IMR-90 (cell line): ENCODE measurements around the gene GGNBP2.

Experiments used
- BHLHE40 ChIP-seq: fragments of 150-350 bp; IDR thresholded peaks from 2 replicates; pipeline ENCODE4 v1.6.1; 2016; ENCODE audit warnings: mild to moderate bottlenecking, low read depth, low read length
- MAFK ChIP-seq: IDR thresholded peaks from 2 replicates; pipeline ENCODE4 v1.6.1; 2012; ENCODE audit warnings: low read depth, low read length, improper control_type of control experiment
- MAZ ChIP-seq: IDR thresholded peaks from 2 replicates; pipeline ENCODE4 v1.6.1; 2012; ENCODE audit warnings: low read depth, mild to moderate bottlenecking, low read length, improper control_type of control experiment, moderate library complexity, borderline replicate concordance
- MXI1 ChIP-seq: IDR thresholded peaks from 2 replicates; pipeline ENCODE4 v1.6.1; 2012; ENCODE audit warnings: low read depth, mild to moderate bottlenecking, low read length, moderate library complexity, borderline replicate concordance
- NFE2L2 ChIP-seq: fragments of 150-350 bp; IDR thresholded peaks from 2 replicates; pipeline ENCODE4 v1.6.1; 2016; ENCODE audit warnings: low read depth, mild to moderate bottlenecking, low read length
- POLR2A ChIP-seq: IDR thresholded peaks from 2 replicates; pipeline ENCODE4 v1.6.1; 2012; ENCODE audit warnings: mild to moderate bottlenecking, low read depth, low read length
- RCOR1 ChIP-seq: IDR thresholded peaks from 2 replicates; pipeline ENCODE4 v1.6.1; 2012; ENCODE audit warnings: mild to moderate bottlenecking, low read length, improper control_type of control experiment; ENCODE audit not compliant: insufficient replicate concordance
- RFX5 ChIP-seq: IDR thresholded peaks from 2 replicates; pipeline ENCODE4 v1.8.0; 2012; ENCODE audit warnings: low read depth, mild to moderate bottlenecking, low read length, moderate library complexity
- SMC3 ChIP-seq: fragments of 150-350 bp; IDR thresholded peaks from 2 replicates; pipeline ENCODE4 v1.6.1; 2016; ENCODE audit warnings: low read depth, mild to moderate bottlenecking, antibody characterized with exemption, low read length, moderate library complexity
- TF ChIP-seq, protein P1 (sequence below): conservative IDR thresholded peaks from 2 replicates; pipeline ENCODE4 v1.5.1; 2012; ENCODE audit warnings: mild to moderate bottlenecking, low read depth, low read length, improper control_type of control experiment
- TF ChIP-seq, protein P2 (sequence below): fragments of 150-350 bp; IDR thresholded peaks from 2 replicates; pipeline ENCODE4 v1.6.1; 2016; ENCODE audit warnings: low read depth, mild to moderate bottlenecking, low read length, moderate library complexity, borderline replicate concordance
- TF ChIP-seq, protein P3 (sequence below): fragments of 150-350 bp; IDR thresholded peaks from 2 replicates; pipeline ENCODE4 v1.6.1; 2017; ENCODE audit warnings: mild to moderate bottlenecking, antibody characterized with exemption, low read length, low read depth

DNA sequence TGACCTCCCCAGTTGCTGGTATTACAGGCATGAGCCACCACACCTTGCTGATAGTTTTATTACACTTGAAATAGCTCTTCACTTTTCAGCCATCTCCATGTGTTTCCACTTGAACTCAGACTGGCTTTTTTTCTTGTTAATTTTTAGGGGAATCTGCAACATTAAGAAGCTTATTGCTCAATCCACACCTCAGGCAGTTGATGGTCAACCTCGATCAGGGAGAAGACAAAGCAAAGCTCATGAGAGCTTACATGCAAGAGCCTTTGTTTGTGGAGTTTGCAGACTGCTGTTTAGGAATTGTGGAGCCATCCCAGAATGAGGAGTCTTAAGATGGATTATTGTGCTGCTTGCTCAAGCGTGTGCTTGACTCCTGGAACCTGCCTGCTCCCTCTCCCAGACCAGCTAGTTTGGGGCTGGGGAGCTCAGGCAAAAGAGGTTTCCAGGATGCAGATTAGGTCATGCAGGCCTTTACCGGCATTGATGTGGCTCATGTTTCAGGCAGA is 49.6 kb upstream of the GGNBP2 start:
- TF ChIP-seq, protein P1, sequence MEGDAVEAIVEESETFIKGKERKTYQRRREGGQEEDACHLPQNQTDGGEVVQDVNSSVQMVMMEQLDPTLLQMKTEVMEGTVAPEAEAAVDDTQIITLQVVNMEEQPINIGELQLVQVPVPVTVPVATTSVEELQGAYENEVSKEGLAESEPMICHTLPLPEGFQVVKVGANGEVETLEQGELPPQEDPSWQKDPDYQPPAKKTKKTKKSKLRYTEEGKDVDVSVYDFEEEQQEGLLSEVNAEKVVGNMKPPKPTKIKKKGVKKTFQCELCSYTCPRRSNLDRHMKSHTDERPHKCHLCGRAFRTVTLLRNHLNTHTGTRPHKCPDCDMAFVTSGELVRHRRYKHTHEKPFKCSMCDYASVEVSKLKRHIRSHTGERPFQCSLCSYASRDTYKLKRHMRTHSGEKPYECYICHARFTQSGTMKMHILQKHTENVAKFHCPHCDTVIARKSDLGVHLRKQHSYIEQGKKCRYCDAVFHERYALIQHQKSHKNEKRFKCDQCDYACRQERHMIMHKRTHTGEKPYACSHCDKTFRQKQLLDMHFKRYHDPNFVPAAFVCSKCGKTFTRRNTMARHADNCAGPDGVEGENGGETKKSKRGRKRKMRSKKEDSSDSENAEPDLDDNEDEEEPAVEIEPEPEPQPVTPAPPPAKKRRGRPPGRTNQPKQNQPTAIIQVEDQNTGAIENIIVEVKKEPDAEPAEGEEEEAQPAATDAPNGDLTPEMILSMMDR = no peak
- TF ChIP-seq POLR2A (no peak), RCOR1 (no peak), MAZ (no peak), BHLHE40 (no peak), SMC3 (no peak), NFE2L2 (no peak), RFX5 (no peak), MAFK (no peak), MXI1 (no peak)
- TF ChIP-seq, protein P2, sequence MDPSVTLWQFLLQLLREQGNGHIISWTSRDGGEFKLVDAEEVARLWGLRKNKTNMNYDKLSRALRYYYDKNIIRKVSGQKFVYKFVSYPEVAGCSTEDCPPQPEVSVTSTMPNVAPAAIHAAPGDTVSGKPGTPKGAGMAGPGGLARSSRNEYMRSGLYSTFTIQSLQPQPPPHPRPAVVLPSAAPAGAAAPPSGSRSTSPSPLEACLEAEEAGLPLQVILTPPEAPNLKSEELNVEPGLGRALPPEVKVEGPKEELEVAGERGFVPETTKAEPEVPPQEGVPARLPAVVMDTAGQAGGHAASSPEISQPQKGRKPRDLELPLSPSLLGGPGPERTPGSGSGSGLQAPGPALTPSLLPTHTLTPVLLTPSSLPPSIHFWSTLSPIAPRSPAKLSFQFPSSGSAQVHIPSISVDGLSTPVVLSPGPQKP = no peak
- TF ChIP-seq, protein P3, sequence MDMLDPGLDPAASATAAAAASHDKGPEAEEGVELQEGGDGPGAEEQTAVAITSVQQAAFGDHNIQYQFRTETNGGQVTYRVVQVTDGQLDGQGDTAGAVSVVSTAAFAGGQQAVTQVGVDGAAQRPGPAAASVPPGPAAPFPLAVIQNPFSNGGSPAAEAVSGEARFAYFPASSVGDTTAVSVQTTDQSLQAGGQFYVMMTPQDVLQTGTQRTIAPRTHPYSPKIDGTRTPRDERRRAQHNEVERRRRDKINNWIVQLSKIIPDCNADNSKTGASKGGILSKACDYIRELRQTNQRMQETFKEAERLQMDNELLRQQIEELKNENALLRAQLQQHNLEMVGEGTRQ = no peak
